DOHH2 (cell line): ENCODE results near the gene CCDC61.

ENCODE experiments used
- H3F3A ChIP-seq: fragments of 200-600 bp; sonication (generic), shearing (Covaris generic); 2 replicates; pipeline ENCODE4 v1.6.0; 2016; ENCODE audit warnings: antibody characterized with exemption, mild to moderate bottlenecking; ENCODE audit not compliant: control insufficient read depth, insufficient read depth
- H3K27ac ChIP-seq: fragments of 200-600 bp; sonication (generic); 2 replicates; pipeline ENCODE4 v1.5.1; 2014; ENCODE audit warnings: low read depth, mild to moderate bottlenecking, low read length, moderate library complexity
- H3K27me3 ChIP-seq: fragments of 200-600 bp; sonication (generic); 2 replicates; pipeline ENCODE4 v1.6.1; 2014; ENCODE audit warnings: mild to moderate bottlenecking, low read length, mixed read lengths; ENCODE audit not compliant: control insufficient read depth
- H3K36me3 ChIP-seq: fragments of 200-600 bp; sonication (generic); 2 replicates; pipeline ENCODE4 v1.6.1; 2014; ENCODE audit warnings: mild to moderate bottlenecking, low read length, moderate library complexity, mixed read lengths; ENCODE audit not compliant: control insufficient read depth
- H3K4me1 ChIP-seq: fragments of 200-600 bp; sonication (generic); 2 replicates; pipeline ENCODE4 v1.6.1; 2014; ENCODE audit warnings: mild to moderate bottlenecking, low read length, mixed read lengths; ENCODE audit not compliant: control insufficient read depth
- H3K4me2 ChIP-seq: fragments of 200-600 bp; sonication (generic); 2 replicates; pipeline ENCODE4 v1.6.0; 2014; ENCODE audit warnings: mild to moderate bottlenecking, low read length, moderate library complexity
- H3K4me3 ChIP-seq: fragments of 200-600 bp; sonication (generic); 2 replicates; pipeline ENCODE4 v1.5.1; 2014; ENCODE audit warnings: mild to moderate bottlenecking, low read length, mixed read lengths
- H3K79me2 ChIP-seq: fragments of 200-600 bp; sonication (generic); 2 replicates; pipeline ENCODE4 v1.6.1; 2014; ENCODE audit warnings: mild to moderate bottlenecking, low read length, mixed read lengths; ENCODE audit not compliant: control insufficient read depth
- H3K9me2 ChIP-seq: fragments of 200-600 bp; sonication (generic); replicated peaks from 2 replicates; pipeline ENCODE4 v1.6.1; 2014; ENCODE audit warnings: mild to moderate bottlenecking, low read length, mixed read lengths; ENCODE audit not compliant: control insufficient read depth
- H3K9me3 ChIP-seq: fragments of 200-600 bp; sonication (generic); 2 replicates; pipeline ENCODE4 v1.6.1; 2014; ENCODE audit warnings: antibody characterized with exemption, low read length, mixed read lengths; ENCODE audit not compliant: control insufficient read depth, insufficient read depth
- H4K20me1 ChIP-seq: fragments of 200-600 bp; sonication (generic); 2 replicates; pipeline ENCODE4 v1.6.0; 2014; ENCODE audit warnings: low read depth, mild to moderate bottlenecking, antibody characterized with exemption, low read length, moderate library complexity; ENCODE audit not compliant: control insufficient read depth, insufficient read depth
- EZH2phosphoT487 ChIP-seq: fragments of 200-600 bp; sonication (generic); IDR thresholded peaks from 2 replicates; pipeline ENCODE4 v1.6.1; 2017; ENCODE audit warnings: borderline replicate concordance, mild to moderate bottlenecking, antibody characterized with exemption, low read length, moderate library complexity, mixed read lengths
- TF ChIP-seq, protein P1 (sequence below): fragments of 200-600 bp; sonication (generic); IDR thresholded peaks from one replicate; pipeline ENCODE4 v1.5.1; 2014; ENCODE audit warnings: antibody characterized with exemption, mild to moderate bottlenecking, low read depth, low read length; ENCODE audit not compliant: poor library complexity, severe bottlenecking

Gene CCDC61

DNA sequence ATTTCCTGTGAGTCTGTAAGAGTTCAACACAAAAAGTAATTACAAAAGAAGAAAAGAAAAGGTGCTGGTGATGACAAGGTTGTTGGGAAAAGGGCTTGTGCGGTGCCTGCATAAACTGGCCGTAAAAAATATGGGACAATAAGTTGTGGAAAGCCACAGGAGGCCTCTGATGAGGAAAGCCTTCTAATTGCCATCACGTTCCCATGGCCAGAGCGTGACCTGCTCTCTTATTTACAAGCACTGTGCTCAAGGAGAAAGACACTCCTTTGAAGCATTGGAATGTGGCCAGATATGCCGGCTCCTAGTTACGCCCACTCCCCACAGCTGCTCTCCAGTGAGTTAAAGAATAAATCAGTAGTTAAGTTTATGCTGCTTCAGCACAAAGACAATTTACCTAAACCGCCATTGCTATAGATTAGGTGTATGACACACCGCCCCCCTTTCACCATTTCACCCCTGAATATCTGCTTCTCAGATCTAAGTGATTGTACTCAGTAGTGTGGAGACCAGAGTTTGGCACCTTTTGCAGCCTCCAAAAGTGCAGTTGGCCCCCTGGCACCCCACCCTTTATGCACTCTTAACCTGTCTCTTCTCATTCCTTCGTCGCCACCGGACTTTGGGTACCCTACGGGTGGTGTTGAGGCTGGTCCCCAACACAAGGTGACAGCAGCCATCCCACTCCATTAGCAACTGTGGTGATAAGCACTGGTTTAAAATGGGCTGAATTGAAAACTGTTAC lies 35.7 kb downstream of the CCDC61 start:
- no peaks in the 10 kb centered on the region for H3K27me3 ChIP-seq
- no peak for TF ChIP-seq EZH2phosphoT487
- TF ChIP-seq, protein P1, sequence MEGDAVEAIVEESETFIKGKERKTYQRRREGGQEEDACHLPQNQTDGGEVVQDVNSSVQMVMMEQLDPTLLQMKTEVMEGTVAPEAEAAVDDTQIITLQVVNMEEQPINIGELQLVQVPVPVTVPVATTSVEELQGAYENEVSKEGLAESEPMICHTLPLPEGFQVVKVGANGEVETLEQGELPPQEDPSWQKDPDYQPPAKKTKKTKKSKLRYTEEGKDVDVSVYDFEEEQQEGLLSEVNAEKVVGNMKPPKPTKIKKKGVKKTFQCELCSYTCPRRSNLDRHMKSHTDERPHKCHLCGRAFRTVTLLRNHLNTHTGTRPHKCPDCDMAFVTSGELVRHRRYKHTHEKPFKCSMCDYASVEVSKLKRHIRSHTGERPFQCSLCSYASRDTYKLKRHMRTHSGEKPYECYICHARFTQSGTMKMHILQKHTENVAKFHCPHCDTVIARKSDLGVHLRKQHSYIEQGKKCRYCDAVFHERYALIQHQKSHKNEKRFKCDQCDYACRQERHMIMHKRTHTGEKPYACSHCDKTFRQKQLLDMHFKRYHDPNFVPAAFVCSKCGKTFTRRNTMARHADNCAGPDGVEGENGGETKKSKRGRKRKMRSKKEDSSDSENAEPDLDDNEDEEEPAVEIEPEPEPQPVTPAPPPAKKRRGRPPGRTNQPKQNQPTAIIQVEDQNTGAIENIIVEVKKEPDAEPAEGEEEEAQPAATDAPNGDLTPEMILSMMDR = no peak
- H3K27ac ChIP-seq = no peak overlapping the region
- H3K36me3 ChIP-seq = no peaks in the 10 kb centered on the region
- no peak overlapping the region for H3K4me3 ChIP-seq
- no peaks in the 10 kb centered on the region for H4K20me1 ChIP-seq
- H3F3A ChIP-seq = no peaks in the 10 kb centered on the region
- peaks cover 12% of the 10 kb centered on the region; the same call in 1 of the 2 replicates for H3K9me3 ChIP-seq
- H3K4me2 ChIP-seq = no peak overlapping the region
- H3K9me2 ChIP-seq = no peaks in the 10 kb centered on the region
- no peaks in the 10 kb centered on the region for H3K79me2 ChIP-seq
- peaks cover 26% of the 10 kb centered on the region for H3K4me1 ChIP-seq

DNA sequence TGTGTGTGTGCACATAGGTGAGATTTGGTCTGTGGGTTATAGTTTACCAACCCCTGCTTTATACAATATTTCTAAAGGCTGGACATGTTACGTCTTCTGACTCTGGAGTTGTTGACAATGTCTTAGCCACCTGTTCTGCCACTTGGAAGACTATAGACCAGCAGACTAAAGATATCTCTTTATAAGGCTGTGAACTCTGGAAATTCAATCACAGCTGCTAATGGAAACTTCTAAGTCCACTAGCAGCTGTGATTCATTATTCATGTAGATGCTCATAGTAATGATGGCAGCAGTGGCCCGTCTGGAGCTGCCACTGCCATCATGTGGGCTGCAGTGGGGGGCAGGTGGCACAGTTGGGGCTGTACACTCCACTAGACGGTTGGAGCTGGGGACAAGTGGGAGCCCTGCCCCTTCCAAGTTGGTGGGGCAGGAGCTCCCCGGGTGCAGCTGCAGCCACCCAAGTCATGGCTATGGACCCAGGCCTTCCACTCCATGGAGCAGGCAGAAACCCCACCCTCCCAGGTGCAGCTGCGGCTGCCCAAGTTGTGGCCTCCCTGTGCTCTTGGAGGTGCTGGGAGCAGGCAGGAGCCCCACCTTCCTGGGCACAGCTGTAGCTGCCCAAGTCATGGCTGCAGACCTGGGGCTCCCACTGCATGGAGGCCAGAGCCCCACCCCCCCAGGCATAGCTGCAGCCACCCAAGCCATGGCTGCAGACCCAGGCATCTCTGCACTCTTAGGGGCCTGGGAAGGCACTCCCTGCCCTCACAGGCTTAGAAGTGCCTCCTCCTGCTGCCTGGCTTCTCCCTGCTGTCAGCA lies 36.7 kb downstream of the CCDC61 start:
- H3K4me3 ChIP-seq = no peak overlapping the region

DNA sequence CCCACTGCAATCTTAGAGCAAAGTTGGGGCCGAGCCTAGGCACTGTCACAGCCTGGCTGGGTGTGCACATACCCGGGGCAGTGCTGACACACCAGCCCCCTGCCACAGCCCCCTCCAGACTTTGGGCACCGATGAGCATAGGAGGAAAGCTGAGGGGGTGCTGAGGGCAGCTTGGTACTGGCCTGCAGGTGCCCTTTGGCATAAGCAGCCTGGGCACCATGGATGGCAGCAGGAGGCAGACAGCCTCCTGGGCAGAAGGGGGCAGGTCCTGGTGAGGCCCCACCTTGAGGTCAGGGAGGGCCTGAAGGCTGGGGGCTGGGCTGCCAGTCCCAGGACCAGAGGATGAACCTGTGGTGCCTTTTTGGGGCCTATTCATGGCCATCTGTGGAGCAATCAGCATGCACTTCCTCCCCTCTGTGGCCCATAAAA lies 37.3 kb downstream of the CCDC61 start:
- Histone ChIP-seq H3K79me2 (no peaks in the 10 kb centered on the region), H3K4me3 (no peak overlapping the region), H3K9me3 (peaks cover 12% of the 10 kb centered on the region; the same call in 1 of the 2 replicates), H3F3A (no peaks in the 10 kb centered on the region), H3K4me2 (no peak overlapping the region), H3K27ac (no peak overlapping the region), H3K36me3 (no peaks in the 10 kb centered on the region), H4K20me1 (no peaks in the 10 kb centered on the region), H3K27me3 (no peaks in the 10 kb centered on the region), H3K9me2 (no peaks in the 10 kb centered on the region), H3K4me1 (peaks cover 15% of the 10 kb centered on the region)
- no peak for TF ChIP-seq EZH2phosphoT487
- TF ChIP-seq, protein P1 = no peak

More for the DNA sequence above, 36.7 kb downstream of the CCDC61 start:
- Histone ChIP-seq H3K36me3 (no peaks in the 10 kb centered on the region), H3K9me3 (peaks cover 12% of the 10 kb centered on the region; the same call in 1 of the 2 replicates), H4K20me1 (no peaks in the 10 kb centered on the region), H3K27me3 (no peaks in the 10 kb centered on the region), H3K4me2 (no peak overlapping the region), H3K4me1 (peaks cover 16% of the 10 kb centered on the region), H3K9me2 (no peaks in the 10 kb centered on the region), H3F3A (no peaks in the 10 kb centered on the region), H3K27ac (no peak overlapping the region), H3K79me2 (no peaks in the 10 kb centered on the region)
- TF ChIP-seq, protein P1 = no peak
- no peak for TF ChIP-seq EZH2phosphoT487
